B cell (primary cell): ENCODE data around the gene DNAAF5. TPM values are rescaled to one million over a fixed set of nuclear protein-coding genes. Genes with fewer than 3 reads are reported as not detected.

Experiments used
- ATAC-seq: fragments of 200-7000 bp; cut with Tn5 transposase; one replicate; pipeline ENCODE4 v1.10.0; 2021; ENCODE audit warnings: low read depth, mild to moderate bottlenecking, moderate number of reproducible peaks, moderate library complexity
- CTCF ChIA-PET: fragments of 350-600 bp; sonication (Branson Sonifier 250); formaldehyde crosslinking; loops from one replicate; lab custom pipeline; 2021; ENCODE audit warnings: antibody characterized with exemption, inconsistent platforms; lab: Charles Lee
- POLR2A ChIA-PET: fragments of 350-600 bp; sonication (Branson Sonifier 250); formaldehyde crosslinking; loops from one replicate; lab custom pipeline; 2021; ENCODE audit warnings: antibody characterized with exemption; lab: Charles Lee
- DNase-seq: peaks from one replicate; pipeline ENCODE4 v3.0.0; 2013
- H2AFZ ChIP-seq: 2 replicates; pipeline ENCODE4 v1.6.1; 2012; ENCODE audit warnings: mild to moderate bottlenecking, low read depth, low read length; ENCODE audit not compliant: insufficient read depth, poor library complexity, severe bottlenecking
- H3K27ac ChIP-seq, 2 donors: 1 replicate in 1 of 2; 2 replicates in 1 of 2; pipeline ENCODE4 v1.5.1; 2012 to 2013; ENCODE audit warnings: low read length in 2 of 2, mild to moderate bottlenecking in 2 of 2, moderate library complexity in 1 of 2
- H3K27me3 ChIP-seq, 4 experiments: fragments of 200-600 bp in 1 of 4; sonication (generic) in 1 of 4; replicated peaks in 1 of 4; 1 replicate in 2 of 4; 2 replicates in 2 of 4; pipeline versions ENCODE4 v1.6.1 to v1.7.0; 2013 to 2016; ENCODE audit warnings: low read length in 3 of 4, mild to moderate bottlenecking in 2 of 4, mixed read lengths in 1 of 4, moderate library complexity in 1 of 4; ENCODE audit not compliant: insufficient read depth in 4 of 4, control insufficient read depth in 3 of 4; ENCODE audit errors: control extremely low read depth in 1 of 4
- H3K36me3 ChIP-seq, 2 experiments: replicated peaks in 1 of 2; 1 replicate in 1 of 2; 2 replicates in 1 of 2; pipeline versions ENCODE4 v1.6.1 to v1.7.1; 2013; ENCODE audit warnings: low read length in 1 of 2; ENCODE audit not compliant: insufficient read depth in 2 of 2, control insufficient read depth in 1 of 2; ENCODE audit errors: control extremely low read depth in 1 of 2, extremely low read depth in 1 of 2
- H3K4me1 ChIP-seq, 2 donors: fragments of 200-600 bp in 1 of 2; sonication (generic) in 1 of 2; 1 replicate in 1 of 2; 2 replicates in 1 of 2; pipeline versions ENCODE4 v1.5.1 to v1.6.1; 2013 to 2017; ENCODE audit warnings: low read length in 2 of 2; ENCODE audit not compliant: control insufficient read depth in 2 of 2, insufficient read depth in 2 of 2
- H3K4me2 ChIP-seq: replicated peaks from 2 replicates; pipeline ENCODE3; 2012; ENCODE audit warnings: mild to moderate bottlenecking, low read depth, low read length; ENCODE audit not compliant: poor library complexity, severe bottlenecking
- H3K4me3 ChIP-seq, 5 experiments: fragments of 200-600 bp in 1 of 5; sonication (generic) in 1 of 5; 1 replicate in 3 of 5; 2 replicates in 2 of 5; pipeline versions ENCODE4 v1.5.1 to v1.7.0; 2011 to 2016; ENCODE audit warnings: low read length in 4 of 5, mild to moderate bottlenecking in 4 of 5, low read depth in 2 of 5, control low read depth in 1 of 5, moderate library complexity in 1 of 5; ENCODE audit not compliant: insufficient read depth in 1 of 5; ENCODE audit errors: control extremely low read depth in 1 of 5, extremely low read depth in 1 of 5
- H3K79me2 ChIP-seq: fragments of 200-600 bp; sonication (generic); one replicate; pipeline ENCODE4 v1.6.0; 2016; ENCODE audit warnings: low read length; ENCODE audit not compliant: control insufficient read depth, insufficient read depth
- H3K9ac ChIP-seq: fragments of 200-600 bp; sonication (generic); 2 replicates; pipeline ENCODE4 v1.6.1; 2017; ENCODE audit warnings: mild to moderate bottlenecking, low read length, moderate library complexity
- H3K9me3 ChIP-seq, 3 donors: one replicate each; pipeline versions ENCODE4 v1.6.1 to v1.7.1; 2013; ENCODE audit warnings: low read length in 2 of 3; ENCODE audit not compliant: control insufficient read depth in 2 of 3, insufficient read depth in 1 of 3; ENCODE audit errors: control extremely low read depth in 1 of 3
- H4K20me1 ChIP-seq: 2 replicates; pipeline ENCODE4 v1.6.0; 2012; ENCODE audit warnings: mild to moderate bottlenecking, low read length; ENCODE audit not compliant: insufficient read depth, control insufficient read depth, poor library complexity, severe bottlenecking
- H3K27ac Mint-ChIP-seq: one replicate; pipeline ENCODE4 v1.8.0; 2021; ENCODE audit warnings: mixed read lengths
- H3K27me3 Mint-ChIP-seq: one replicate; pipeline ENCODE4 v1.8.0; 2021; ENCODE audit warnings: mixed read lengths
- H3K4me1 Mint-ChIP-seq: one replicate; pipeline ENCODE4 v1.8.0; 2021; ENCODE audit warnings: mixed read lengths
- H3K4me3 Mint-ChIP-seq: one replicate; pipeline ENCODE4 v1.8.0; 2021; ENCODE audit warnings: mixed read lengths
- H3K9me3 Mint-ChIP-seq: one replicate; pipeline ENCODE4 v1.8.0; 2022; ENCODE audit warnings: mixed read lengths; ENCODE audit not compliant: insufficient read depth
- EZH2 ChIP-seq: IDR thresholded peaks from 2 replicates; pipeline ENCODE4 v1.6.1; 2012; ENCODE audit warnings: borderline replicate concordance, low read depth, mild to moderate bottlenecking, moderate library complexity, low read length; ENCODE audit not compliant: insufficient read depth, poor library complexity, severe bottlenecking
- WGBS: methylation state at CpG from one replicate; pipeline ENCODE4 v1.1.5; 2013; ENCODE audit warnings: missing lambda C conversion rate; ENCODE audit not compliant: insufficient coverage; 5-methylcytosine and 5-hydroxymethylcytosine counted together
- intact Hi-C: fragments of 100-400 bp; cut with micrococcal nuclease; formaldehyde crosslinking; loops from one replicate; pipeline ENCODE4 v1.10.0; 2022
- polyA plus RNA-seq: library from polyadenylated mRNA; depleted of rRNA; stranded (reverse); fragments of >200 nt; gene quantifications from 2 replicates; pipeline ENCODE4 v1.2.3, GENCODE V29; 2012
- total RNA-seq, 2 donors: library from RNA; stranded (reverse); fragments of 120-200 nt in 1 of 2; gene quantifications; 1 replicate in 1 of 2; 2 replicates in 1 of 2; pipeline versions ENCODE4 v1.2.3 to v1.2.4, GENCODE V29; 2013 to 2022
- TF ChIP-seq, protein P1 (sequence below): fragments of 200-600 bp; IDR thresholded peaks from one replicate; pipeline ENCODE4 v1.8.0; 2022; ENCODE audit warnings: antibody characterized with exemption, mild to moderate bottlenecking

DNAAF5 gene
- total and polyA plus RNA-seq, 2 donors (not counting 1 experiment from before 2014, with no cell fraction given) = 18.0 to 21.4 TPM

GRCh38 chr7:741850-742249 lies 15.4 kb downstream of the DNAAF5 start:
- Histone ChIP-seq H3K36me3 (peaks cover 0 to 17% of the 10 kb centered on the region in 2 experiments), H2AFZ (no peak overlapping the region), H4K20me1 (peaks cover 6% of the 10 kb centered on the region), H3K27me3 (no peaks in the 10 kb centered on the region), H3K9me3 (peaks cover 0 to 8% (median 0%) of the 10 kb centered on the region in 3 donors), H3K4me3 (no peak overlapping the region), H3K9ac (no peak overlapping the region), H3K4me2 (no peak overlapping the region), H3K79me2 (peaks cover 32% of the 10 kb centered on the region), H3K27ac (no peak overlapping the region), H3K4me1 (no peaks in the 10 kb centered on the region)
- Mint-ChIP-seq H3K4me1 (no peaks in the 10 kb centered on the region), H3K27me3 (no peaks in the 10 kb centered on the region), H3K27ac (no peak overlapping the region), H3K9me3 (no peaks in the 10 kb centered on the region), H3K4me3 (no peak overlapping the region)
- ChIA-PET CTCF (no interaction called here), POLR2A (no interaction called here)
- no peak for ATAC-seq
- intact Hi-C loops = no loop called here
- TF ChIP-seq, protein P1, sequence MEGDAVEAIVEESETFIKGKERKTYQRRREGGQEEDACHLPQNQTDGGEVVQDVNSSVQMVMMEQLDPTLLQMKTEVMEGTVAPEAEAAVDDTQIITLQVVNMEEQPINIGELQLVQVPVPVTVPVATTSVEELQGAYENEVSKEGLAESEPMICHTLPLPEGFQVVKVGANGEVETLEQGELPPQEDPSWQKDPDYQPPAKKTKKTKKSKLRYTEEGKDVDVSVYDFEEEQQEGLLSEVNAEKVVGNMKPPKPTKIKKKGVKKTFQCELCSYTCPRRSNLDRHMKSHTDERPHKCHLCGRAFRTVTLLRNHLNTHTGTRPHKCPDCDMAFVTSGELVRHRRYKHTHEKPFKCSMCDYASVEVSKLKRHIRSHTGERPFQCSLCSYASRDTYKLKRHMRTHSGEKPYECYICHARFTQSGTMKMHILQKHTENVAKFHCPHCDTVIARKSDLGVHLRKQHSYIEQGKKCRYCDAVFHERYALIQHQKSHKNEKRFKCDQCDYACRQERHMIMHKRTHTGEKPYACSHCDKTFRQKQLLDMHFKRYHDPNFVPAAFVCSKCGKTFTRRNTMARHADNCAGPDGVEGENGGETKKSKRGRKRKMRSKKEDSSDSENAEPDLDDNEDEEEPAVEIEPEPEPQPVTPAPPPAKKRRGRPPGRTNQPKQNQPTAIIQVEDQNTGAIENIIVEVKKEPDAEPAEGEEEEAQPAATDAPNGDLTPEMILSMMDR = no peak
- TF ChIP-seq EZH2 = no peak
- WGBS = 94% methylated on average over 13 of the region's 15 CpGs
- no peak for DNase-seq

GRCh38 chr7:742791-743190 lies 16.3 kb downstream of the DNAAF5 start:
- POLR2A ChIA-PET = no interaction called here
- CTCF ChIA-PET = no interaction called here
- H4K20me1 ChIP-seq = peaks cover 4% of the 10 kb centered on the region

More at GRCh38 chr7:742791-743190, 16.3 kb downstream of the DNAAF5 start:
- Histone ChIP-seq H3K27me3 (no peaks in the 10 kb centered on the region), H3K4me3 (no peak overlapping the region), H2AFZ (no peak overlapping the region), H3K27ac (no peak overlapping the region), H3K79me2 (peaks cover 29% of the 10 kb centered on the region), H3K9me3 (peaks cover 0 to 8% (median 0%) of the 10 kb centered on the region in 3 donors), H3K4me2 (no peak overlapping the region), H3K4me1 (no peaks in the 10 kb centered on the region), H3K36me3 (peaks cover 0 to 17% of the 10 kb centered on the region in 2 experiments), H3K9ac (no peak overlapping the region)
- WGBS = 91% methylated on average over 8 of the region's 8 CpGs
- intact Hi-C loops = no loop called here
- TF ChIP-seq EZH2 = no peak
- TF ChIP-seq, protein P1 = no peak
- Mint-ChIP-seq H3K27me3 (no peaks in the 10 kb centered on the region), H3K27ac (no peak overlapping the region), H3K9me3 (no peaks in the 10 kb centered on the region), H3K4me1 (no peaks in the 10 kb centered on the region), H3K4me3 (no peak overlapping the region)
- no peak for ATAC-seq
- DNase-seq = no peak
